GM06990 (cell line): ENCODE data around the gene TPX2.
A peak's percentile ranks its signal among the peaks of the same experiment; 100 is the strongest.

Source experiments
- DNase-seq: peaks from one replicate; pipeline ENCODE4 v3.0.0-alpha.2; 2011; ENCODE audit not compliant: insufficient read length; ENCODE audit errors: extremely low read depth
- H3K27me3 ChIP-seq: replicated peaks from 2 replicates; pipeline ENCODE4 v1.6.0; 2011; ENCODE audit warnings: low read length; ENCODE audit not compliant: control insufficient read depth, insufficient read depth
- H3K36me3 ChIP-seq: 2 replicates; pipeline ENCODE4 v1.5.1; 2011; ENCODE audit warnings: low read length; ENCODE audit not compliant: control insufficient read depth, insufficient read depth
- H3K4me3 ChIP-seq: replicated peaks from 2 replicates; pipeline ENCODE4 v1.5.1; 2011; ENCODE audit warnings: low read depth, mild to moderate bottlenecking, control low read depth, low read length
- CTCF ChIP-seq: IDR thresholded peaks from 2 replicates; pipeline ENCODE4 v1.5.1; 2011; ENCODE audit warnings: low read length, control low read depth, mild to moderate bottlenecking, inconsistent platforms; ENCODE audit not compliant: insufficient read depth, poor library complexity, severe bottlenecking

The TPX2 gene

GRCh38 chr20:31738729-31739549 lies at the start of gene TPX2:
TPX2 (plus strand) TSS chr20:31739290; CDS start chr20:31757477, 18,187 bp downstream.
- H3K4me3 ChIP-seq, result peak within 1 kb of the TSS; percentile 87
- no peaks in the 10 kb centered on the region; the same call in 1 of the 2 replicates for H3K36me3 ChIP-seq
- peak; percentile 84 for DNase-seq
- no peaks in the 10 kb centered on the region for H3K27me3 ChIP-seq
- peak; percentile 13 for TF ChIP-seq CTCF

- H3K36me3 ChIP-seq, result peaks cover 4% of the 10 kb centered on the region
- no peak overlapping the region for H3K4me3 ChIP-seq
Measured at GRCh38 chr20:31690124-31690666, 48.9 kb upstream of the TPX2 start.

GRCh38 chr20:31691646-31692275 lies 47.3 kb upstream of the TPX2 start:
- no peak for TF ChIP-seq CTCF
- H3K36me3 ChIP-seq, result peaks cover 2% of the 10 kb centered on the region
- DNase-seq, result no peak
- no peak overlapping the region for H3K4me3 ChIP-seq
- no peaks in the 10 kb centered on the region for H3K27me3 ChIP-seq

More at GRCh38 chr20:31690124-31690666, 48.9 kb upstream of the TPX2 start:
- TF ChIP-seq CTCF, result no peak
- no peaks in the 10 kb centered on the region for H3K27me3 ChIP-seq
- DNase-seq, result no peak

- DNase-seq, result no peak
- no peak for TF ChIP-seq CTCF
- Histone ChIP-seq H3K36me3 (no peaks in the 10 kb centered on the region; the same call in none of the 2 replicates), H3K4me3 (no peak overlapping the region), H3K27me3 (no peaks in the 10 kb centered on the region)
Measured at GRCh38 chr20:31693402-31693801, 45.7 kb upstream of the TPX2 start.

GRCh38 chr20:31693987-31694661 lies 45.0 kb upstream of the TPX2 start:
- no peak for TF ChIP-seq CTCF
- H3K36me3 ChIP-seq, result no peaks in the 10 kb centered on the region; the same call in none of the 2 replicates
- DNase-seq, result no peak
- no peaks in the 10 kb centered on the region for H3K27me3 ChIP-seq
- H3K4me3 ChIP-seq, result no peak overlapping the region
